Dermis blood vessel endothelial cell (primary cell): ENCODE results near the gene ILF3. TPM values are rescaled to one million over a fixed set of nuclear protein-coding genes. Genes with fewer than 3 reads are reported as not detected.
A peak's percentile ranks its signal among the peaks of the same experiment; 100 is the strongest.

Experiments
- DNase-seq: peaks from one replicate; pipeline ENCODE4 v3.0.0; 2010
- total RNA-seq: library from RNA; depleted of rRNA; stranded (reverse); fragments of >200 nt; gene quantifications from 2 replicates; pipeline ENCODE4 v1.2.3, GENCODE V29; 2014

ILF3 gene
- total RNA-seq, 1 donor from 2014 or later, result 85.8 TPM

DNA sequence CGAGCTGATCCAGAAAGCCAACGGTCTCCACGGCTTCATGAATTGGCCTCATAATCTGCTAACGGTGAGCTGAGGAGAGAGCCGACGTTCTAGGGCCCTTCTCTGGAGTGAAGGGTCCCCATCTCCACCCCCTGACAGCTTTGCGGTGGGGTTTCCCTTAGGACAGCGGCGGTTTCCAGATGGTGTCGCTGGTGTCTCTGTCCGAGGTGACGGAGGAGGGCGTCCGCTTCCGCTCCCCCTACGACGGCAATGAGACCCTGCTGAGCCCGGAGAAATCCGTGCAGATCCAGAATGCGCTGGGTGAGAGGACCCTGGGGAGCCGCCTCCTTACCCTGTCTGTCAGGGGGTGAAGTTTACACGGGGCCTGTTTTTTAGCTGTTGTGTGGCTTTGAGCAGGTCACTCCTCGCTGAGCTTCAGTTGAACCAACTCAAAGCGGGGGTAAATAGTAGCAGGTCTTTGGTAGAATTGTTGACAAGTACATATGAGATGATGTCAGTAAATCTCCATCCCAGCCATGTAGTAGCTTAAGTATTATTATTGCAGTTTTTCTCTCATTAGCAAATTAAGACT lies 47.9 kb downstream of the ILF3 start:
- DNase-seq, result peak; percentile 15

DNA sequence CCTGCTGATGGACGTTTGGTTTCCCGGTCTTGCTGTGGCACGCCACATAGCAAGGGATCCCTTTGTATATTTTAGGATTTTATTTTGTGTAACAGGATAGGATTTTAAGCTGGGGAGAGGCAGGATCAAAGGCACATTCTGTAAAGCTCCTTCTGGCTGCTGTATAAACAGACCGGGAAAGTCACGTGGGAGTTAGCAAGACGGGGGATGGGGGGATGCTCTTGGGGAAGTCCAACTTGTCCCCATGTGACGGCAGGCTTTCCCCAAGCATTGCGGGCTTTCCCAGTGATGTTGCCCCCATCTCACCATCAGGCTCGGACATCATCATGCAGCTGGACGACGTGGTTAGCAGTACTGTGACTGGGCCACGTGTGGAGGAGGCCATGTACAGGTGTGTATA lies 52.8 kb downstream of the ILF3 start:
- no peak for DNase-seq

GRCh38 chr19:10707440-10707839 lies 53.3 kb downstream of the ILF3 start:
- DNase-seq, result no peak

DNA sequence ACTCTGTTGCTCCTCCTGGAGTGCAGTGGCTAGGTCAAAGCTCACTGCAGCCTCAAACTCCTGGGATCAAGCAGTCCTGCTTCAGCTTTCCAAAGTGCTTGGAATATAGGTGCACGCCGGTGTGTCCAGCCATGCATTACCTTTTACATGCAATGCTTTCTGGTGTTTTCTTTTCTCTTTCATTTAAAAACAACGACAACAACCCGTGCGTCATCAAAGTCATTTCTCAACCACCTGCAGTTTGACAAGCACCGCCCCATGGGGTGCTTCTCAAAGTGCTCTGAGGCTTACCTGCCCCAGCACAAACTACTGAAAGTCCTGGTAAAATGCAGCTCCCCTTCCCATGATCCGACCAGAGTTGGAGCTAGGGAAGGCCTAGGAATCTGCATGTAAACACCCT lies 54.1 kb downstream of the ILF3 start:
- DNase-seq, result no peak

DNA sequence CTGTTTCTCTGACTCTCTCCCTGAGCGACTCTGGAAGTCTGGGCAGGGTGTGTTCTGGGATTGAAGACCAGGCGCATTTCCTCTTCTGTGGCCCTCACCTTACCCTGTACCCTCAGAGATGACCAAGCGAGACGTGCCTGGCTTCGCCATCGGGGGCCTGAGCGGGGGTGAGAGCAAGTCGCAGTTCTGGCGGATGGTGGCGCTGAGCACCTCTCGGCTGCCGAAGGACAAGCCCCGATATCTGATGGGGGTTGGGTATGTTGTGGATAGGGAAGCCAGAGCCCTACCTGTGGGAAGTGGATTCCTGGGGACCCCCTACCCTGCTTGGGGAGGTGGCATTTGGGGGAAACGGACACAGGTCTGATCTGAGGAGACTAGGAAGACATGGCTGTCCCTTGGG lies 57.9 kb downstream of the ILF3 start:
- DNase-seq, result no peak

DNA sequence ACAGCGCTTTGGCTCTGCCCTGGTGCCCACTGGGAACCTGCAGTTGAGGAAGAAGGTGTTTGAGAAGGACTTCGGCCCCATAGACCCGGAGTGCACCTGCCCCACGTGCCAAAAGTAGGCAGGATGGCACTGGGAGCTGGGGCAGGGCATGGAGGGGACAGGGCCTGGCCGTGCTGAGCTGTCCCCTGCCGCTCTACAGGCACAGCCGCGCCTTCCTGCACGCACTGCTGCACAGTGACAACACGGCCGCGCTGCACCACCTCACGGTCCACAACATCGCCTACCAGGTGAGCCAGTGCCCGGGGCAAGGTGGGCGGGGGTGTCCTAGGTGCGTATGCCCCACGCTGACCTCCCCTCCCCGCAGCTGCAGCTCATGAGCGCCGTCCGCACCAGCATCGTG lies 58.6 kb downstream of the ILF3 start:
- no peak for DNase-seq

DNA sequence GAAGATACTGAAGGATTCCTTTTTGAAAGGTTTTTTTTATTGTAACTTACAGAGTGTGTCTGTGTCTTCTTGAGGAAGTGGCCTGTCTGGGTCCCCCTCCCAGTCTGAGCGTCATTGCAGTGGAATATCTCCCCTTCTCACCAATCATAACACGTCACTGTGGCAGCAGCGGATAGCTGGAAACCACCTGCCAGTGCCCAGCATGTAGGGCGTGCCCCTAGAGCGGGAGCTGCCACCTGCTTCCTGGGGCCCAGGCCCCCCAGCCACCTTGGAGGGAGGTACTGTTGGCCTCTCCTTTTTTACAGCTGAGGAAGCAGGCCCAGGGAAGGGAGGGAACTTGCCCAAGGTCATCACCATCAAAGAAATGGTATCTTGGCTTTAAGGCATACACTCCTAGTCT lies 59.2 kb downstream of the ILF3 start:
- DNase-seq, result no peak

DNA sequence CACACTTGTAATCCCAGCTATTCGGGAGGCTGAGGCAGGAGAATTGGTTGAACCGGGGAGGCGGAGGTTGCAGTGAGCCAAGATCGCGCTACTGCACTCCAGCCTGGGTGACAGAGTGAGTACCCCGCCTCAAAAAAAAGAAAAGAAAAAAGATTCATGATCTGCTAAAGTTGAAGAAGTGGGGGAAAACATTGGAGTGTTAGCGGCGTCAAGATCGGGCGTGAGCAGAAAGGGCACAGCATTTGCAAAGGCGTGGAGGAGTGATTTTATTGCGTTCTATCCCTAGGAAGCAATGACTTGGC lies 62.9 kb downstream of the ILF3 start:
- DNase-seq, result no peak

DNA sequence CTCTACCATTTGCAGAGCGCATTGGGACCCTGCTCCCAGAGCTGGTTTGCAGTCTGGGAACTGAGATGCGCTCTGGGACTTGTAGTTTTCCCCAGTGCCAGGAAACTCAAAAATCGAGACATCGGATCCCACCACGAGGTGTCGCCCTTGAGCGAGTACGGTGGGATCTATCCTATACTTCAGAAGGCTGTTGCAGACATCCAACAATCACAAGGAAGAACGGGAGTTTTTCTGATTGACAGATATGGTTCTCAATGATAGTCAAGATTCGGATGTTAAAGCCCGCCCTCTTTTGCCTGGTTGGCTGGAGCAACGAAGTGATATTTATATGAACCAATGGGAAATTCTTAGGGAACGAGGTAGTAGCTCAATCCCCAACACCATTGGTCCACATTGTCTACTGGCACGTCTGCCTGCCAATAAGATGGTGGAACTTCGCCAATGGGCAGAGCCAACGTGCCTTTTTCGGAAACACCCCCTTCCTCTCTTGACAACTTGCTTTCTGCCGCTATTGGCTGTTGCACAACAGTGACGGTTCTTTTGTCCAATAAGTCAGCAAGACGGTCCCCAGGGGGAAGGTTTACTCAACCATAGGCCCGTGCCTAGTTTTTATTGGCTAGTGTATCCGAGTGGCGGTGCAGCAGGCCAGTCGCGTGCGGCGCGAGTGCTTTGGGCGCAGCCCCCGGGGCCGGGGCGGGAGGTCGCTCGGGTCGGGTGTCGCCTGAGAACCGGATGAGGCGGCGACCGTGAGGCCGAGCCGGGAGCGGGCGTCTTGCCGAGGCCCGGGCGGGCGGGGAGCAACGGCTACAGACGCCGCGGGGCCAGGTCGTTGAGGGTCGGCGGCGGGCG lies 63.4 kb downstream of the ILF3 start, which contains the start of gene DNM2:
TSS of gene DNM2 (plus strand) at position 724 of the 849 bp plus-strand sequence. CDS start 164 bp downstream, outside the sequence.
- peak; percentile 100 for DNase-seq

- peak; percentile 65 for DNase-seq
Observed at GRCh38 chr19:10718205-10719196, 64.4 kb downstream of the ILF3 start.

GRCh38 chr19:10719466-10719961 lies 65.4 kb downstream of the ILF3 start:
- peak; percentile 24 for DNase-seq

- DNase-seq, result no peak
Observed at GRCh38 chr19:10720607-10721125, 66.5 kb downstream of the ILF3 start.

- DNase-seq, result no peak
Observed at GRCh38 chr19:10723591-10723990, 69.4 kb downstream of the ILF3 start.

GRCh38 chr19:10724573-10725071 lies 70.5 kb downstream of the ILF3 start:
- DNase-seq, result no peak

- DNase-seq, result no peak
Observed at GRCh38 chr19:10725415-10725814, 71.3 kb downstream of the ILF3 start.

GRCh38 chr19:10726268-10726667 lies 72.1 kb downstream of the ILF3 start:
- DNase-seq, result no peak

DNA sequence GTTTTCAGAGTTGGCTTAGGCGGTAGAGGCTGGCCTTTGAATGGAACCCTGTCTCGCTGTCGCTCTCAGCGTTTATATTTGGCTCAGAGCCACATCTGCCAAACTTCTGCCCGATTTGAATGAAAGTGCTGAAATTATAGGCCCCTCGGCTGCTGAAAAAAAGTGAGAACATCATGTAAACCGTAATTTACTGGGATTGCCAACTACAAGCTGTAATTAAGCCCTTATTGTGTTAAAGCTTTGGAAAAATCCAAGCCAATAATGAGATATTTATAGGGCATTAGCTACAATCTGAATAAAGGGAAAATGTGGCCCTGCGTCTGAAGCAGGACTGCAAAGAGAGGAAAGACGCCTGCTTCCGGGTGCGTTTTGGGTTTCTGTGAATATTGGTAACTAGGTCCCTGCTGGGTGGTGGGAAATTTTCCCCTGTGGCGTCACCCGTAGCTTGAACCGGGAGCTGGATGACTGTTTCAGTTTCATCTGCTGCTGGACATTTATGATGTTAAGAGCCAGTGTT lies 73.6 kb downstream of the ILF3 start:
- DNase-seq, result no peak

DNA sequence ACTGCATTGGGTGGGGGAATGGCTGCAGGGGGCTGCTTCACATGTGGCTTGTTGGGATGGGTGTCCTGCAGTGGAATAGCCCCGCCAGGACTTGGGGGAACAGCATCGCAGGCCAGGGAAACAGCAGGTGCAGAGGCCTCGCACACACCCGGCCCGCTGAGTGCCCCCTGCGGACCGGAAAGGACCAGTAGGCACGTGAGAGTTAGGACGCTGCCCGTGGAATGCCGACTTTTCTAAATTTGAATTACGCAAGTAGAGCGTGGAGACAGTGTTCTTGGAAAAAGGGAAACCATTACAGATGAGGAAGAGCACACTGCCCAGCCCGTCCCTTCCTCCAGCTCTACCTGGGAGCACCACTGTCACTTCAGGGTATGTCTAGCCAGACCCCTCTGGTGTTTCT lies 75.3 kb downstream of the ILF3 start:
- DNase-seq, result no peak

- DNase-seq, result no peak
Observed at GRCh38 chr19:10730932-10731331, 76.8 kb downstream of the ILF3 start.

DNA sequence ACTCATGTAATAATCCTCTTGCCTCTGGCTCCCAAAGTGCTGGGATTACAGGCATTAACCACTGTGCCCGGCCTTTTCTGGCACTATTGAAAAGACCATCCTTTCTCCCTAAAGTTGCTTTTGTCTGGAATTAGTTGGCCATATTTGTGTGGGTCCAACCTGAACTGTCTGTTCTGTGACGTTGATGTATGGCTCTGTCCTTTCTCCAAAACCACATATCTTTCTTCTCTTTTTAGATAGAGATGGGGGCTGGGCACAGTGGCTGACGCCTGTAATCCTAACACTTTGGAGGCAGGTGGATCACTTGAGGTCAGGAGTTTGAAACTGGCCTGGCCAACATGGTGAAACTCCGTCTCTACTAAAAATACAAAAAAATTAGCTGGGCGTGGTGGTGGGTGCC lies 81.6 kb downstream of the ILF3 start:
- no peak for DNase-seq

GRCh38 chr19:10736189-10736588 lies 82.0 kb downstream of the ILF3 start:
- no peak for DNase-seq

GRCh38 chr19:10736916-10737551 lies 82.9 kb downstream of the ILF3 start:
- no peak for DNase-seq
